GM19193 (cell line): ENCODE measurements around the gene C1QTNF12.

Experiments used
- POLR2A ChIP-seq: IDR thresholded peaks from 4 replicates; pipeline ENCODE4 v1.6.1; 2011; ENCODE audit not compliant: insufficient read depth, insufficient read length; ENCODE audit errors: extremely low read depth

The C1QTNF12 gene

GRCh38 chr1:1199961-1200875, 46.3 kb downstream of the C1QTNF12 start:
- TF ChIP-seq POLR2A, result no peak

- TF ChIP-seq POLR2A, result no peak
Measured at GRCh38 chr1:1199141-1199960, 47.2 kb downstream of the C1QTNF12 start.

DNA sequence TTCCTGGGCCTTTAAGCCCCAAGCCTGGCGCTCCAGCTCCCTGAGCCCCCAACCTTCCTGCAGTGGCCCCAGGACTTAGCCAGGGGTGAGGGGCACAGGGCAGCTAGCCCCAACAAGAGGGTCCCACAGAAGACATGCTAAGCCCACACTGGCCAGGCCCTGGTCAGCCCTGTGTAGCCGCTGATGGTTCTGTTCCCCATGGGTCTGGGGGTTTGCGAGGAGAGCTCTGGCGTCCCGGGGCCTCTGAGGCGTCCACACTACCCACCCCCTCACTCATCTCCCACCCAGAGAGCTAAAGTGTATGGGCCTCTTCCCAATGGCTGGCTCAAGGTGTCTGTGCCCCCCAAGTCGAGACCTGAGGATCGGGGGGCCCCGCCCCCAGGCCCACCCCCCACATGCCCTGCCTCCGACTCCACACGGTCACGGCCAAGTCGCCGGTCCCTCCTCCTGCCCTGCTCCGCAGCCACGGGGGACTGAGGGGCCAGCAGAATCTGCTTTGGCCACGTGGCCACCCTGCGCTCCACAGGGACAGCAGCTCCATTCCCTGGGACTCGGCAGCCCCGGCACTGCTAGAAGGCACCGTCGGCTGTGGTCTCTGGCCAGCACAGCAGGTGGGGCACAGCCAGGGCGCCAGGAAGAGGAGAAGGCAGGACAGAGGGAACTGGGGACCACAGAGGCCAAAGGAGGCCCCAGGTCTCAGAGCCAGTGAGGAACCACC, 47.9 kb downstream of the C1QTNF12 start:
- no peak for TF ChIP-seq POLR2A

DNA sequence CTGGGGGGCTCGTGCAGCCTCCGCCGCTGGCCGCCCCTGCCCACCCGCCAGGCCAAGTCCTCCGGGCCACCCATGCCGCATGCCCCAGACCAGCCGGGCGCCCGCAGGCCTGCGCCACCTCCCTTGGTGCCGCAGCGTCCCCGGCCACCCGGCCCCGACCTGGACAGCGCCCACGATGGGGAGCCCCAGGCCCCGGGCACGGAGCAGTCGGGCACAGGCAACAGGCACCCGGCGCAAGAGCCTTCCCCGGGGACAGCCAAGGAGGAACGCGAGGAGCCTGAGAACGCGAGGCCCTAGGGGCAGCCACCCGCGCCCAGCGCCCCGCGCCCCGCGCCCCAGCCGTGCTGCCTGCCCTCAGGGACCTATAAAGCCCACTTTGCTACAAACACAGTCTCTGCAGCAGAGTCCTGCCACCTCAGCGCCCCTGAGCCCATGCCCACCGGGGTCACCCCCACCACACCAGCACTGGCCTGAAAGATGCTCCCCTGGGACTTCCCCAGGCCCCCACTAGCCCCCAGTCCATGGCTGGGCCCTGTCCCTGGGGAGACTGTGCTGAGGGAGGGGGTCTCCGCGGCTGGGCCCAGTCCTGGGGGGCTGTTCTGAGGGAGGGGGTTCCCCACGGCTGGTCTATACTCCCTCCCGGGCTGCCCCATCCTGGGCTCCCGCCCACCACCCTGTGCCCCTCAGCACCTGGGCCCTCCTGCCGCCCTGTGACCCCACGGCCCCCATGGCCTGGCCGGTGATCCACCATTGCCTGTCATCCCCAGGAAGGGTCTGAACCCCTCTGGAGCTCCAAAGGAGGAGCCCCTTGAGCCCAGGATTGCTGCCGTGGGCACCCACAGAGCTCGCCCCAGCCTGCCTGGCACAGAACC, 48.7 kb downstream of the C1QTNF12 start:
- TF ChIP-seq POLR2A, result no peak

DNA sequence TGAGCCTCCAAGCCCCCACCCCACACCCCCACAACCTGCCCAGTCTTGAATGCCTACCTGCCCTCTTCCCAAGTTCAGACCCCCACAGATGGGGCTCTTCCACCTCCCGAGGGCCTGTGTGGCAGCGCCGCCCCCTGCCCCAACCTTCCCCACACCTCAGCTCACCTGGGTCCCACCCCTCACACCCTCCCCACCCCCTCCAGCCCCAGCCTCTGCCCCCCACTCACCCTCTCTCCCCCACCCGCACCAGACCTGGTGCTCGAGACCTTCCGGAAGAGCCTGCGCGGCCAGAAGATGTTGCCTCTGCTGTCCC, 49.4 kb downstream of the C1QTNF12 start:
- no peak for TF ChIP-seq POLR2A

DNA sequence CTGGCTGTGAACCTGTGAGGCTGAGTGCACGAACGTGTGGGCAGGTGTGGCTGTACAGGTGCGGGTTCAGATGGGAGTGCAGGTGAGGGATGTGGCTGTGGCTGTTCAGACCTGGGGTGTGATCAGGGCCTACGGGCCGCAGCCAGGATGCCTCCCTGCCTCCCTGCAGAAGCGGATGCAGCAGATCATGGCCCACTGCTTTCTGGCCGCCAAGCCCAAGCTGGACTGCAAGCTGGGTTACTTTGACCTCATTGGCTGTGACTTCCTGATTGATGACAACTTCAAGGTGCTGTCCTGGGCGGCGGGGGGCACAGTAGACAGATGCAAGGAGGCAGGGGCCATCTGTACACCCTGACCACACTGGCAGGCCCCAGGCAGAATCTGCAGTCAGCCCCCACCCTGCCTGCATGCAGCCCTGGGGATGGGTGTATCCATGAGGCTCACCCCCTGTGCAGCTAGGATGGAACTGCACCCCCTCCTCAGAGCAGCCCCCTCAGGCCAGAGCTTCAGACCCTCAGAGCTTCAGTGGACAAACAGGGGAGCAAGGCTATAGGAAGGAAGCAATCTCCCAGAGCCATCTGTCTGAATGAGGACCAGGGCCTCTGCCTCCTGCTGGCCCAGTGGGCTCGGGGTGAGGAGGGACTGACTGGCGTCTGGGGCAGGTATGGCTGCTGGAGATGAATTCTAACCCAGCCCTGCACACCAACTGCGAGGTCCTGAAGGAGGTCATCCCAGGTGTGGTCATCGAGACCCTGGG, 49.9 kb downstream of the C1QTNF12 start:
- TF ChIP-seq POLR2A, result no peak

- no peak for TF ChIP-seq POLR2A
Measured at GRCh38 chr1:1194723-1195122, 51.8 kb downstream of the C1QTNF12 start.
